ENCODE data around the gene FRMD4A.

- TF ChIP-seq CTCF (IDR thresholded peaks at IDR 0.05), result no peak
- no peak for TF ChIP-seq POLR2AphosphoS5 (IDR thresholded peaks at IDR 0.05; ENCODE audit: low read depth, low read length)
- no peak for TF ChIP-seq FOXM1 (IDR thresholded peaks at IDR 0.05; ENCODE audit: low read depth)
- no peak for TF ChIP-seq RFX5 (IDR thresholded peaks at IDR 0.05; ENCODE audit: low read length)
- no peak for TF ChIP-seq YY1 (IDR thresholded peaks at IDR 0.05; ENCODE audit: low read depth)
- TF ChIP-seq EZH2phosphoT487 (IDR thresholded peaks at IDR 0.05; ENCODE audit: borderline replicate concordance, low read depth), result no peak
- TF ChIP-seq SIN3A (IDR thresholded peaks at IDR 0.05; ENCODE audit: borderline replicate concordance, low read depth, low read length), result no peak
Measured at GRCh38 chr10:13953371-13953770, 377.4 kb downstream of the FRMD4A start.
